ENCODE measurements around the gene SLC4A5.
"Not testable (repeated sequence)": the region's sequence is repeated elsewhere in the genome, so short reads cannot be mapped to it uniquely, and the experiment has no call there.

SLC4A5 gene

GRCh38 chr2:74261204-74261864 is 81.9 kb downstream of the SLC4A5 start:
- DNase-seq, result no peak

GRCh38 chr2:74260495-74260894 is 82.7 kb downstream of the SLC4A5 start:
- no peak for DNase-seq

GRCh38 chr2:74259733-74260132 is 83.5 kb downstream of the SLC4A5 start:
- no peak for DNase-seq

GRCh38 chr2:74259191-74259590 is 84.0 kb downstream of the SLC4A5 start:
- no peak for DNase-seq

GRCh38 chr2:74255660-74256213 is 87.5 kb downstream of the SLC4A5 start:
- no peak for DNase-seq

- no peak for DNase-seq
These were observed 89.3 kb downstream of the SLC4A5 start for GRCh38 chr2:74253971-74254310.

- no peak for DNase-seq
These were observed 89.8 kb downstream of the SLC4A5 start for GRCh38 chr2:74253306-74253970.

GRCh38 chr2:74252862-74253261 is 90.4 kb downstream of the SLC4A5 start:
- DNase-seq, result no peak

- DNase-seq, result no peak
These were observed 91.2 kb downstream of the SLC4A5 start for GRCh38 chr2:74252036-74252435.

GRCh38 chr2:74250189-74250631 is 93.0 kb downstream of the SLC4A5 start:
- peak; percentile 24 to 67 (median 41) for DNase-seq

GRCh38 chr2:74249406-74250122 is 93.7 kb downstream of the SLC4A5 start:
- DNase-seq, result no peak

- no peak for DNase-seq
These were observed 96.6 kb downstream of the SLC4A5 start for GRCh38 chr2:74246496-74247195.

GRCh38 chr2:74244286-74244685 is 98.9 kb downstream of the SLC4A5 start:
- no peak for DNase-seq

GRCh38 chr2:74242354-74243071 is 100.7 kb downstream of the SLC4A5 start:
- DNase-seq, result no peak

GRCh38 chr2:74239346-74239745 is 103.9 kb downstream of the SLC4A5 start:
- no peak for DNase-seq

- no peak for DNase-seq
These were observed 104.3 kb downstream of the SLC4A5 start for GRCh38 chr2:74238879-74239278.

GRCh38 chr2:74235041-74235440 is 108.2 kb downstream of the SLC4A5 start:
- DNase-seq, result no peak

- no peak for DNase-seq
These were observed 109.6 kb downstream of the SLC4A5 start for GRCh38 chr2:74233648-74234047.

- no peak for DNase-seq
These were observed 110.8 kb downstream of the SLC4A5 start for GRCh38 chr2:74232426-74232825.

GRCh38 chr2:74229865-74230264 is 113.4 kb downstream of the SLC4A5 start:
- not testable (repeated sequence) for DNase-seq

GRCh38 chr2:74228772-74229171 is 114.4 kb downstream of the SLC4A5 start:
- DNase-seq, result no peak

GRCh38 chr2:74227646-74228045 is 115.6 kb downstream of the SLC4A5 start:
- DNase-seq, result no peak
